ENCODE data around the gene TMEM115.
A peak's percentile ranks its signal among the peaks of the same experiment; 100 is the strongest.

DNA sequence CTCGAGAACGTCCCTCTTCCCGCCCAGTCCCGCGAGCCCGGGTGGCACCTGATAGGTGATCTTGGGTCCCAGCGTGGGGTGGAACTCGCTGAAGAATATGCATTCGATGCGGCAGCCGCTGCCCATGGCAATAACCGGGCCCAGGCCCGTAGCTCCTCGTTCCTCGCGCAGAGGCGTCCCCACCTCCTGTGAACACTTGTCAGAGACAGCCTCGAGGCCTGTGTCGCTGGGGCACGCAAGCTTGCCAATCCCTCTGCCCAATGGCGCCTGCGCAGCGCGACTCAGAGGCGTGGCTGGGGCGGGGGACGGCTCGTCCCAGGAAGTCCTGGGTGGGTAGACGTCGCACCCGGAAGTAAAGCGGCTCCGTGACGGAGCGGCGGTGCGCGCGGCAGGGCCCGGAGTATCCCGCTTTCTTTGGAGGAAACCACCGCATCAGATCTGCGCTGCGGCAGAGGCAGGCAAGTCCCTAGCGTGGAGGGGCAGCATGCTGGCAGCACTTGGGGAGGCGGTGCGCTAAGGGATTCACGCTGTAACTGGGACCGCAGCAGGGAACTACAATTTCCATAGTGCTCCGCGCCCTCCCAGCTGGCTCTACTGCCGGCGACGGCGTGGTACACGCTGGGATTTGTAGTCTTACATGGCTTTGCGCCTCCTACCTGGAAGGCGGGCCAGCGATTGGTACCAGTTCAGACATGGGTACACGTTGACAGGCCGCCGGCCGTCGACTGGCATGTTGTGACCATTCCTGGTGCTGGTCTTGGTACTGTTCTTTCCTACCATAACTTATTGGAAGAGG lies 8.6 kb downstream of the TMEM115 start, which contains the start of the genes CYB561D2 and NPRL2:
- TF ChIP-seq ZNF664 (tag by site-specific recombination; IDR thresholded peaks at IDR 0.05) (no peak), KLF16 (tag by site-specific recombination; IDR thresholded peaks at IDR 0.05) (no peak), ZNF776 (tag by site-specific recombination; IDR thresholded peaks at IDR 0.05; ENCODE audit: borderline replicate concordance) (no peak)
- TF ChIP-seq, protein P1, sequence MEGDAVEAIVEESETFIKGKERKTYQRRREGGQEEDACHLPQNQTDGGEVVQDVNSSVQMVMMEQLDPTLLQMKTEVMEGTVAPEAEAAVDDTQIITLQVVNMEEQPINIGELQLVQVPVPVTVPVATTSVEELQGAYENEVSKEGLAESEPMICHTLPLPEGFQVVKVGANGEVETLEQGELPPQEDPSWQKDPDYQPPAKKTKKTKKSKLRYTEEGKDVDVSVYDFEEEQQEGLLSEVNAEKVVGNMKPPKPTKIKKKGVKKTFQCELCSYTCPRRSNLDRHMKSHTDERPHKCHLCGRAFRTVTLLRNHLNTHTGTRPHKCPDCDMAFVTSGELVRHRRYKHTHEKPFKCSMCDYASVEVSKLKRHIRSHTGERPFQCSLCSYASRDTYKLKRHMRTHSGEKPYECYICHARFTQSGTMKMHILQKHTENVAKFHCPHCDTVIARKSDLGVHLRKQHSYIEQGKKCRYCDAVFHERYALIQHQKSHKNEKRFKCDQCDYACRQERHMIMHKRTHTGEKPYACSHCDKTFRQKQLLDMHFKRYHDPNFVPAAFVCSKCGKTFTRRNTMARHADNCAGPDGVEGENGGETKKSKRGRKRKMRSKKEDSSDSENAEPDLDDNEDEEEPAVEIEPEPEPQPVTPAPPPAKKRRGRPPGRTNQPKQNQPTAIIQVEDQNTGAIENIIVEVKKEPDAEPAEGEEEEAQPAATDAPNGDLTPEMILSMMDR (tag by site-specific recombination; IDR thresholded peaks at IDR 0.05): no peak
- TF ChIP-seq, protein P2, sequence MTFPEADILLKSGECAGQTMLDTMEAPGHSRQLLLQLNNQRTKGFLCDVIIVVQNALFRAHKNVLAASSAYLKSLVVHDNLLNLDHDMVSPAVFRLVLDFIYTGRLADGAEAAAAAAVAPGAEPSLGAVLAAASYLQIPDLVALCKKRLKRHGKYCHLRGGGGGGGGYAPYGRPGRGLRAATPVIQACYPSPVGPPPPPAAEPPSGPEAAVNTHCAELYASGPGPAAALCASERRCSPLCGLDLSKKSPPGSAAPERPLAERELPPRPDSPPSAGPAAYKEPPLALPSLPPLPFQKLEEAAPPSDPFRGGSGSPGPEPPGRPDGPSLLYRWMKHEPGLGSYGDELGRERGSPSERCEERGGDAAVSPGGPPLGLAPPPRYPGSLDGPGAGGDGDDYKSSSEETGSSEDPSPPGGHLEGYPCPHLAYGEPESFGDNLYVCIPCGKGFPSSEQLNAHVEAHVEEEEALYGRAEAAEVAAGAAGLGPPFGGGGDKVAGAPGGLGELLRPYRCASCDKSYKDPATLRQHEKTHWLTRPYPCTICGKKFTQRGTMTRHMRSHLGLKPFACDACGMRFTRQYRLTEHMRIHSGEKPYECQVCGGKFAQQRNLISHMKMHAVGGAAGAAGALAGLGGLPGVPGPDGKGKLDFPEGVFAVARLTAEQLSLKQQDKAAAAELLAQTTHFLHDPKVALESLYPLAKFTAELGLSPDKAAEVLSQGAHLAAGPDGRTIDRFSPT (tag by site-specific recombination; IDR thresholded peaks at IDR 0.05): peak; percentile 92
- TF ChIP-seq, protein P3, sequence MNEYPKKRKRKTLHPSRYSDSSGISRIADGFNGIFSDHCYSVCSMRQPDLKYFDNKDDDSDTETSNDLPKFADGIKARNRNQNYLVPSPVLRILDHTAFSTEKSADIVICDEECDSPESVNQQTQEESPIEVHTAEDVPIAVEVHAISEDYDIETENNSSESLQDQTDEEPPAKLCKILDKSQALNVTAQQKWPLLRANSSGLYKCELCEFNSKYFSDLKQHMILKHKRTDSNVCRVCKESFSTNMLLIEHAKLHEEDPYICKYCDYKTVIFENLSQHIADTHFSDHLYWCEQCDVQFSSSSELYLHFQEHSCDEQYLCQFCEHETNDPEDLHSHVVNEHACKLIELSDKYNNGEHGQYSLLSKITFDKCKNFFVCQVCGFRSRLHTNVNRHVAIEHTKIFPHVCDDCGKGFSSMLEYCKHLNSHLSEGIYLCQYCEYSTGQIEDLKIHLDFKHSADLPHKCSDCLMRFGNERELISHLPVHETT (tag by site-specific recombination; IDR thresholded peaks at IDR 0.05): no peak; the same call in 1 of the 2 replicates
- TF ChIP-seq, protein P4, sequence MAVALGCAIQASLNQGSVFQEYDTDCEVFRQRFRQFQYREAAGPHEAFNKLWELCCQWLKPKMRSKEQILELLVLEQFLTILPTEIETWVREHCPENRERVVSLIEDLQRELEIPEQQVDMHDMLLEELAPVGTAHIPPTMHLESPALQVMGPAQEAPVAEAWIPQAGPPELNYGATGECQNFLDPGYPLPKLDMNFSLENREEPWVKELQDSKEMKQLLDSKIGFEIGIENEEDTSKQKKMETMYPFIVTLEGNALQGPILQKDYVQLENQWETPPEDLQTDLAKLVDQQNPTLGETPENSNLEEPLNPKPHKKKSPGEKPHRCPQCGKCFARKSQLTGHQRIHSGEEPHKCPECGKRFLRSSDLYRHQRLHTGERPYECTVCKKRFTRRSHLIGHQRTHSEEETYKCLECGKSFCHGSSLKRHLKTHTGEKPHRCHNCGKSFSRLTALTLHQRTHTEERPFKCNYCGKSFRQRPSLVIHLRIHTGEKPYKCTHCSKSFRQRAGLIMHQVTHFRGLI (tag by site-specific recombination; IDR thresholded peaks at IDR 0.05): no peak
- TF ChIP-seq, protein P5, sequence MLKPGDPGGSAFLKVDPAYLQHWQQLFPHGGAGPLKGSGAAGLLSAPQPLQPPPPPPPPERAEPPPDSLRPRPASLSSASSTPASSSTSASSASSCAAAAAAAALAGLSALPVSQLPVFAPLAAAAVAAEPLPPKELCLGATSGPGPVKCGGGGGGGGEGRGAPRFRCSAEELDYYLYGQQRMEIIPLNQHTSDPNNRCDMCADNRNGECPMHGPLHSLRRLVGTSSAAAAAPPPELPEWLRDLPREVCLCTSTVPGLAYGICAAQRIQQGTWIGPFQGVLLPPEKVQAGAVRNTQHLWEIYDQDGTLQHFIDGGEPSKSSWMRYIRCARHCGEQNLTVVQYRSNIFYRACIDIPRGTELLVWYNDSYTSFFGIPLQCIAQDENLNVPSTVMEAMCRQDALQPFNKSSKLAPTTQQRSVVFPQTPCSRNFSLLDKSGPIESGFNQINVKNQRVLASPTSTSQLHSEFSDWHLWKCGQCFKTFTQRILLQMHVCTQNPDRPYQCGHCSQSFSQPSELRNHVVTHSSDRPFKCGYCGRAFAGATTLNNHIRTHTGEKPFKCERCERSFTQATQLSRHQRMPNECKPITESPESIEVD (tag by site-specific recombination; IDR thresholded peaks at IDR 0.05): no peak

All from HEK293 (cell line).